Heart left ventricle (tissue), 16 donors: ENCODE results near the gene DYNC1I1. TPM values are rescaled to one million over a fixed set of nuclear protein-coding genes. Genes with fewer than 3 reads are reported as not detected.

ENCODE experiments used
- ATAC-seq, 4 donors: fragments of 200-7000 bp; cut with Tn5 transposase; one replicate each; pipeline ENCODE4 v1.9.1; 2020 to 2022; ENCODE audit warnings: moderate library complexity in 4 of 4, mild to moderate bottlenecking in 3 of 4, moderate number of reproducible peaks in 1 of 4
- DNase-seq, 5 donors: peaks; one replicate each; pipeline ENCODE4 v3.0.0-alpha.2; 2020
- H3K27ac ChIP-seq, 12 donors: fragments of 200-600 bp; sonication (generic) in 4 of 12; one replicate each; pipeline versions ENCODE4 v1.5.0 to v1.8.0; 2016 to 2022; ENCODE audit warnings: mild to moderate bottlenecking in 2 of 12
- H3K27me3 ChIP-seq, 9 donors: fragments of 200-600 bp; sonication (generic) in 2 of 9; one replicate each; pipeline versions ENCODE4 v1.5.1 to v1.8.0; 2016 to 2022; ENCODE audit warnings: mild to moderate bottlenecking in 3 of 9
- H3K36me3 ChIP-seq, 9 donors: fragments of 200-600 bp; sonication (generic) in 2 of 9; one replicate each; pipeline versions ENCODE4 v1.5.0 to v1.8.0; 2018 to 2022; ENCODE audit warnings: mild to moderate bottlenecking in 2 of 9
- H3K4me1 ChIP-seq, 12 donors: fragments of 200-600 bp; sonication (generic) in 4 of 12; one replicate each; pipeline versions ENCODE4 v1.5.0 to v1.8.0; 2016 to 2022; ENCODE audit warnings: mild to moderate bottlenecking in 3 of 12
- H3K4me3 ChIP-seq, 12 donors: fragments of 200-600 bp; sonication (generic) in 4 of 12; one replicate each; pipeline versions ENCODE4 v1.5.0 to v1.8.0; 2017 to 2022; ENCODE audit warnings: mild to moderate bottlenecking in 9 of 12, moderate library complexity in 4 of 12
- H3K9me3 ChIP-seq, 12 donors: fragments of 200-600 bp; sonication (generic) in 4 of 12; one replicate each; pipeline versions ENCODE4 v1.5.0 to v1.8.0; 2016 to 2022; ENCODE audit warnings: mild to moderate bottlenecking in 1 of 12
- CTCF ChIP-seq, 12 donors: fragments of 200-600 bp; sonication (generic) in 4 of 12; IDR thresholded peaks; one replicate each; pipeline versions ENCODE4 v1.5.0 to v1.8.0; 2018 to 2022; ENCODE audit warnings: antibody characterized with exemption in 12 of 12, mild to moderate bottlenecking in 5 of 12
- POLR2A ChIP-seq, 2 donors: fragments of 450-650 bp; IDR thresholded peaks; one replicate each; pipeline ENCODE4 v1.6.1; 2017; ENCODE audit warnings: antibody characterized with exemption in 2 of 2, mild to moderate bottlenecking in 2 of 2, moderate library complexity in 2 of 2
- WGBS, 4 donors: extraction: QIAGEN DNeasy Blood & Tissue Kit in 2 of 4; methylation state at CpG; one replicate each; pipeline versions ENCODE4 v1.1.5 to v1.1.7; 2013 to 2018; 5-methylcytosine and 5-hydroxymethylcytosine counted together
- intact Hi-C, 10 donors: fragments of 100-400 bp; cut with DNase I; formaldehyde crosslinking; loops; one replicate each; pipeline versions ENCODE4 v1.11.1 to v1.14.2; 2022
- polyA plus RNA-seq, 2 donors: library from polyadenylated mRNA; stranded (reverse); fragments of 200-250 nt; gene quantifications; one replicate each; pipeline ENCODE4 v1.2.3, GENCODE V29; 2013
- total RNA-seq, 9 donors: library from RNA; depleted of rRNA in 2 of 9; stranded (reverse); fragments of >200 nt in 2 of 9; fragmentation: NEBNext Ultra II Directional in 3 of 9; extraction: Animal tissue kit (Norgen Biotek cat#: 25700) in 3 of 9; gene quantifications; one replicate each; pipeline versions ENCODE4 v1.1.0 to v1.2.4, GENCODE V29; 2016 to 2023
- donor health status: ischemic (EF 13 %, LVEDD 7.1; RV severe dilation, severe dysfunction).
- donor health status: healthy with polysubstance abuse.
- donor health status: DM: no; HTN: yes; CAD: no.
- donor health status: DM: no; HTN: no; CAD: no.
- donor health status: ischemic (EF 25% LVEDD 6.9; RV normal size, moderate dysfunction).
- donor health status: ischemic (EF 25% LVEDD 5.7; RV mildly dilated, moderate dysfunction).
- donor health status: healthy.
- donor health status: DM: yes; HTN: yes; CAD: no.
- donor health status: ischemic (EF 35%, LVEDD 5.7; RV mildly dilated, moderate dysfunction).
- donor health status: nonischemic (EF 11% LVEDD 7.7; RV severe dilation, severe dysfunction).
- donor health status: DM: yes; HTN: yes; CAD: no.
- donor health status: PGD.
- donor health status: ischemic (EF 29% LVEDD 5.4; RV normal size, mild dysfunction).
- donor health status: nonischemic (EF 23%, LVEDD 6.1; RV moderate dilation, normal function).

DYNC1I1 gene
- total and polyA plus RNA-seq, 11 donors: 6.1 to 46.8 (median 30.6) TPM

- H3K9me3 ChIP-seq: no peaks in the 10 kb centered on the region
- ATAC-seq (no peak), DNase-seq (no peak)
- peaks cover 0 to 64% (median 26%) of the 10 kb centered on the region in 9 donors for H3K36me3 ChIP-seq
- TF ChIP-seq POLR2A (IDR thresholded peaks at IDR 0.05) (no peak), CTCF (IDR thresholded peaks at IDR 0.05) (no peak)
- H3K27me3 ChIP-seq: no peaks in the 10 kb centered on the region
- H3K4me3 ChIP-seq: no peak overlapping the region
- intact Hi-C loops: no loop called here
- H3K27ac ChIP-seq: no peak overlapping the region
- no peaks in the 10 kb centered on the region for H3K4me1 ChIP-seq
Observed at GRCh38 chr7:96126382-96126781, 354.0 kb downstream of the DYNC1I1 start.

- DNase-seq (no peak), ATAC-seq (no peak)
- no peaks in the 10 kb centered on the region for H3K27me3 ChIP-seq
- TF ChIP-seq POLR2A (IDR thresholded peaks at IDR 0.05): no peak
- TF ChIP-seq CTCF (IDR thresholded peaks at IDR 0.05): no peak
- intact Hi-C loops: no loop called here
- no peaks in the 10 kb centered on the region for H3K9me3 ChIP-seq
- no peak overlapping the region for H3K27ac ChIP-seq
- no peaks in the 10 kb centered on the region for H3K4me1 ChIP-seq
- H3K4me3 ChIP-seq: no peak overlapping the region
- WGBS, 4 donors: 72 to 92% (median 90%) methylated on average over 2 of the region's 2 CpGs
- peaks cover 0 to 68% (median 28%) of the 10 kb centered on the region in 9 donors for H3K36me3 ChIP-seq
Observed at GRCh38 chr7:96127746-96128145, 355.4 kb downstream of the DYNC1I1 start.

DNA sequence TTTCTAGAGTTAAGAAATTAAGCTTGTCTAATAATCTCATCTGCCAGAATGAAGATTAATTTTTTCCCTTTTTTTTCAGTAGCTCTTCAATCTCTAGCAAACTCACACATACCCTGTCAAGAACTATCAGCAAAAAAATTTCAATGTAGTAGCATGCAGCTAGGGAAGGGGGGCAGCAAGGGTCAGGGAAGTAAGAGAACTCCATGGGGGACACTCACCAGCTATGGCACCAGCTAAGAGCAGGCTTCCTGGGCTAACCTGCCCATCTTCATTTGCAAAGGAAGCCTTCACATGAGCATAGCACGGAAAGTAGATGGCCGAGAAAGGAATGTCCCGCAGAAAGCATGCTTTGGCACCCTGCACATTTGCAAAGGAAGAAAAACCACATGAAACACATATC lies 359.2 kb downstream of the DYNC1I1 start:
- Histone ChIP-seq H3K27ac (no peak overlapping the region), H3K27me3 (no peaks in the 10 kb centered on the region), H3K36me3 (peaks cover 0 to 84% (median 28%) of the 10 kb centered on the region in 9 donors), H3K4me3 (no peak overlapping the region), H3K4me1 (no peaks in the 10 kb centered on the region), H3K9me3 (no peaks in the 10 kb centered on the region)
- 93 to 96% (median 96%) methylated on average over 3 of the region's 3 CpGs for WGBS, 4 donors
- TF ChIP-seq POLR2A (IDR thresholded peaks at IDR 0.05) (no peak), CTCF (IDR thresholded peaks at IDR 0.05) (no peak)
- DNase-seq (no peak), ATAC-seq (no peak)
- intact Hi-C loops: no loop called here

- WGBS, 4 donors: 69 to 100% (median 97%) methylated on average over 2 of the region's 2 CpGs
- Histone ChIP-seq H3K4me3 (no peak overlapping the region), H3K4me1 (no peaks in the 10 kb centered on the region), H3K27ac (no peak overlapping the region), H3K27me3 (no peaks in the 10 kb centered on the region), H3K9me3 (no peaks in the 10 kb centered on the region), H3K36me3 (peaks cover 0 to 60% (median 20%) of the 10 kb centered on the region in 9 donors)
- no peak for DNase-seq
- TF ChIP-seq POLR2A (IDR thresholded peaks at IDR 0.05) (no peak), CTCF (IDR thresholded peaks at IDR 0.05) (no peak)
- ATAC-seq: no peak
- intact Hi-C loops: no loop called here
Observed at GRCh38 chr7:96135241-96135640, 362.9 kb downstream of the DYNC1I1 start.
